ENCODE results near the gene EMSY. TPM values are rescaled to one million over a fixed set of nuclear protein-coding genes. Genes with fewer than 3 reads are reported as not detected.

EMSY gene
- total and polyA plus RNA-seq, 9 of the 15 experiments (the other 6 are each of a cell fraction or from before 2014, with no cell fraction given), result 12.7 to 25.4 (median 17.9) TPM

GRCh38 chr11:76598426-76598839, 153.6 kb downstream of the EMSY start (continued):
- peak; percentile 57; the same call in 1 of the 2 replicates for TF ChIP-seq REST (IDR thresholded peaks at IDR 0.05; ENCODE audit: borderline replicate concordance)
- no peak for TF ChIP-seq REST (CRISPR knock-in tag; IDR thresholded peaks at IDR 0.05; ENCODE audit: low read depth)
- no peak for TF ChIP-seq FOXJ3 (CRISPR knock-in tag; IDR thresholded peaks at IDR 0.05)
- TF ChIP-seq PURB (CRISPR knock-in tag; IDR thresholded peaks at IDR 0.05; ENCODE audit: low read depth), result no peak
- TF ChIP-seq MYC (IDR thresholded peaks at IDR 0.05; ENCODE audit: low read depth, low read length), result peak; percentile 57
- no peak for TF ChIP-seq MYC (CRISPR knock-in tag; IDR thresholded peaks at IDR 0.05; ENCODE audit: borderline replicate concordance, low read depth)
- TF ChIP-seq PCBP2 (IDR thresholded peaks at IDR 0.05; ENCODE audit: low read depth, low read length, poor library complexity, severe bottlenecking), result no peak
- TF ChIP-seq ZNF780A (CRISPR knock-in tag; IDR thresholded peaks at IDR 0.05), result no peak
- no peak for TF ChIP-seq RBBP5 (IDR thresholded peaks at IDR 0.05; ENCODE audit: borderline replicate concordance, insufficient read depth, low read length, poor library complexity, severe bottlenecking)
- no peak for TF ChIP-seq PHF21A (IDR thresholded peaks at IDR 0.05; ENCODE audit: borderline replicate concordance, low read depth)
- TF ChIP-seq, protein P1, sequence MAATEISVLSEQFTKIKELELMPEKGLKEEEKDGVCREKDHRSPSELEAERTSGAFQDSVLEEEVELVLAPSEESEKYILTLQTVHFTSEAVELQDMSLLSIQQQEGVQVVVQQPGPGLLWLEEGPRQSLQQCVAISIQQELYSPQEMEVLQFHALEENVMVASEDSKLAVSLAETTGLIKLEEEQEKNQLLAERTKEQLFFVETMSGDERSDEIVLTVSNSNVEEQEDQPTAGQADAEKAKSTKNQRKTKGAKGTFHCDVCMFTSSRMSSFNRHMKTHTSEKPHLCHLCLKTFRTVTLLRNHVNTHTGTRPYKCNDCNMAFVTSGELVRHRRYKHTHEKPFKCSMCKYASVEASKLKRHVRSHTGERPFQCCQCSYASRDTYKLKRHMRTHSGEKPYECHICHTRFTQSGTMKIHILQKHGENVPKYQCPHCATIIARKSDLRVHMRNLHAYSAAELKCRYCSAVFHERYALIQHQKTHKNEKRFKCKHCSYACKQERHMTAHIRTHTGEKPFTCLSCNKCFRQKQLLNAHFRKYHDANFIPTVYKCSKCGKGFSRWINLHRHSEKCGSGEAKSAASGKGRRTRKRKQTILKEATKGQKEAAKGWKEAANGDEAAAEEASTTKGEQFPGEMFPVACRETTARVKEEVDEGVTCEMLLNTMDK (IDR thresholded peaks at IDR 0.05; ENCODE audit: borderline replicate concordance, insufficient read depth, low read depth, low read length, poor library complexity, severe bottlenecking), result peak; percentile 23
- TF ChIP-seq, protein P2, sequence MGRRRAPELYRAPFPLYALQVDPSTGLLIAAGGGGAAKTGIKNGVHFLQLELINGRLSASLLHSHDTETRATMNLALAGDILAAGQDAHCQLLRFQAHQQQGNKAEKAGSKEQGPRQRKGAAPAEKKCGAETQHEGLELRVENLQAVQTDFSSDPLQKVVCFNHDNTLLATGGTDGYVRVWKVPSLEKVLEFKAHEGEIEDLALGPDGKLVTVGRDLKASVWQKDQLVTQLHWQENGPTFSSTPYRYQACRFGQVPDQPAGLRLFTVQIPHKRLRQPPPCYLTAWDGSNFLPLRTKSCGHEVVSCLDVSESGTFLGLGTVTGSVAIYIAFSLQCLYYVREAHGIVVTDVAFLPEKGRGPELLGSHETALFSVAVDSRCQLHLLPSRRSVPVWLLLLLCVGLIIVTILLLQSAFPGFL (CRISPR knock-in tag; IDR thresholded peaks at IDR 0.05), result no peak
- no peak for TF ChIP-seq MCM7 (IDR thresholded peaks at IDR 0.05)
- no peak for TF ChIP-seq SMARCA5 (IDR thresholded peaks at IDR 0.05)
- peak; percentile 48 to 72 for TF ChIP-seq RAD21 (CRISPR knock-in tag; conservative IDR thresholded peaks at IDR 0.05 in 1 of 2, IDR thresholded peaks at IDR 0.05 in 1 of 2)
- no peak for TF ChIP-seq TCF3 (CRISPR knock-in tag; IDR thresholded peaks at IDR 0.05)
- TF ChIP-seq SMAD1 (IDR thresholded peaks at IDR 0.05; ENCODE audit: low read depth, low read length, partially characterized antibody), result no peak

All from K562 (cell line).